A673 (cell line): ENCODE data around the gene CMIP. TPM values are rescaled to one million over a fixed set of nuclear protein-coding genes. Genes with fewer than 3 reads are reported as not detected.

Source experiments
- BruUV-seq: library from RNA; stranded (reverse); fragments of 400-500 nt; replicated peaks from 2 replicates; lab custom pipeline; 2021; lab: Mats Ljungman, UMichigan
- CTCF ChIA-PET: fragments of 300-600 bp; sonication (Branson Sonifier 250); formaldehyde crosslinking; loops from one replicate; lab custom pipeline; 2022; ENCODE audit warnings: antibody characterized with exemption; lab: Charles Lee
- POLR2A ChIA-PET: fragments of 300-600 bp; sonication (Branson Sonifier 250); formaldehyde crosslinking; loops from one replicate; lab custom pipeline; 2022; ENCODE audit warnings: antibody characterized with exemption; ENCODE audit not compliant: low non-redundant PET; lab: Charles Lee
- DNase-seq: peaks from one replicate; pipeline ENCODE4 v3.0.0-alpha.2; 2015; ENCODE audit warnings: low spot score
- H3K27ac ChIP-seq: fragments of 200-600 bp; sonication (generic); 2 replicates; pipeline ENCODE4 v1.5.1; 2016; ENCODE audit warnings: mixed run types, low read depth, mild to moderate bottlenecking, mixed read lengths, antibody characterized with exemption, low read length; ENCODE audit not compliant: poor library complexity, severe bottlenecking
- H3K27me3 ChIP-seq: fragments of 200-600 bp; sonication (generic); replicated peaks from 2 replicates; pipeline ENCODE4 v1.6.1; 2017; ENCODE audit warnings: mixed run types, low read depth, mild to moderate bottlenecking, mixed read lengths, antibody characterized with exemption, low read length; ENCODE audit not compliant: insufficient read depth, poor library complexity
- H3K36me3 ChIP-seq: fragments of 200-600 bp; sonication (generic); 2 replicates; pipeline ENCODE4 v1.6.1; 2016; ENCODE audit warnings: mixed run types, mild to moderate bottlenecking, mixed read lengths, antibody characterized with exemption, low read length; ENCODE audit not compliant: insufficient read depth, poor library complexity, severe bottlenecking
- H3K4me1 ChIP-seq: fragments of 200-600 bp; sonication (generic); 2 replicates; pipeline ENCODE4 v1.6.1; 2017; ENCODE audit warnings: mixed run types, mild to moderate bottlenecking, mixed read lengths, antibody characterized with exemption, low read length; ENCODE audit not compliant: insufficient read depth, poor library complexity, severe bottlenecking
- H3K4me3 ChIP-seq: fragments of 200-600 bp; sonication (generic); 2 replicates; pipeline ENCODE4 v1.5.1; 2016; ENCODE audit warnings: low read depth, mixed run types, mild to moderate bottlenecking, mixed read lengths, low read length; ENCODE audit not compliant: poor library complexity, severe bottlenecking
- H3K9me3 ChIP-seq: fragments of 200-600 bp; sonication (generic); 2 replicates; pipeline ENCODE4 v1.6.1; 2016; ENCODE audit warnings: mixed run types, low read depth, mild to moderate bottlenecking, mixed read lengths, antibody characterized with exemption, low read length; ENCODE audit not compliant: poor library complexity, severe bottlenecking
- CTCF ChIP-seq: fragments of 300-800, 200-600 bp; sonication (generic); conservative IDR thresholded peaks from 2 replicates; pipeline ENCODE4 v1.5.1; 2017; ENCODE audit warnings: low read depth, mild to moderate bottlenecking, antibody characterized with exemption, low read length, moderate library complexity, mixed read lengths
- EZH2 ChIP-seq: fragments of 200-600 bp; sonication (generic); IDR thresholded peaks from 2 replicates; pipeline ENCODE4 v1.6.1; 2017; ENCODE audit warnings: borderline replicate concordance, low read depth, mild to moderate bottlenecking, mixed read lengths, antibody characterized with exemption, low read length; ENCODE audit not compliant: poor library complexity, severe bottlenecking
- intact Hi-C: fragments of 100-400 bp; cut with micrococcal nuclease; formaldehyde crosslinking; loops from one replicate; pipeline ENCODE4 v1.10.0; 2022; ENCODE audit not compliant: unreplicated experiment
- total RNA-seq: library from RNA; stranded (reverse); gene quantifications from 2 replicates; pipeline ENCODE4 v1.2.3, GENCODE V29; 2021

CMIP gene
- total RNA-seq, 1 experiment from 2014 or later: 25.5 TPM

GRCh38 chr16:81617021-81617346 lies 172.4 kb downstream of the CMIP start:
- TF ChIP-seq EZH2 (no peak), CTCF (no peak)
- Histone ChIP-seq H3K9me3 (no peaks in the 10 kb centered on the region), H3K4me1 (peaks cover 10% of the 10 kb centered on the region), H3K4me3 (no peak overlapping the region), H3K27ac (no peak overlapping the region), H3K27me3 (no peaks in the 10 kb centered on the region), H3K36me3 (no peaks in the 10 kb centered on the region)
- no peak for DNase-seq
- intact Hi-C loops: no loop called here
- POLR2A ChIA-PET: interaction anchor here (0.6 kb wide), 1 partner anchor 13 kb away, joined by 4 read pairs; no protein-coding TSS in a partner anchor
- CTCF ChIA-PET: no interaction called here
- BruUV-seq: no TSS peak

- no TSS peak for BruUV-seq
- ChIA-PET POLR2A (no interaction called here), CTCF (no interaction called here)
- Histone ChIP-seq H3K27ac (no peak overlapping the region), H3K27me3 (no peaks in the 10 kb centered on the region), H3K4me1 (peaks cover 10% of the 10 kb centered on the region), H3K36me3 (no peaks in the 10 kb centered on the region), H3K9me3 (no peaks in the 10 kb centered on the region), H3K4me3 (no peak overlapping the region)
- no peak for DNase-seq
- TF ChIP-seq EZH2: no peak
- no peak for TF ChIP-seq CTCF
- intact Hi-C loops: no loop called here
Observed at GRCh38 chr16:81618187-81618586, 173.6 kb downstream of the CMIP start.

- Histone ChIP-seq H3K4me1 (peaks cover 10% of the 10 kb centered on the region), H3K9me3 (no peaks in the 10 kb centered on the region), H3K27me3 (no peaks in the 10 kb centered on the region), H3K27ac (no peak overlapping the region), H3K4me3 (no peak overlapping the region), H3K36me3 (no peaks in the 10 kb centered on the region)
- ChIA-PET CTCF (no interaction called here), POLR2A (no interaction called here)
- intact Hi-C loops: no loop called here
- peak; percentile 41 for DNase-seq
- no TSS peak for BruUV-seq
- TF ChIP-seq EZH2: no peak
- no peak for TF ChIP-seq CTCF
Observed at GRCh38 chr16:81618661-81619060, 174.1 kb downstream of the CMIP start.
